ENCODE data around the gene PGAP2. TPM values are rescaled to one million over a fixed set of nuclear protein-coding genes. Genes with fewer than 3 reads are reported as not detected.
"Not testable (repeated sequence)": the region's sequence is repeated elsewhere in the genome, so short reads cannot be mapped to it uniquely, and the experiment has no call there.

PGAP2 gene
- polyA plus RNA-seq: 10 to 100 TPM; 34.0 to 36.9 TPM

DNA sequence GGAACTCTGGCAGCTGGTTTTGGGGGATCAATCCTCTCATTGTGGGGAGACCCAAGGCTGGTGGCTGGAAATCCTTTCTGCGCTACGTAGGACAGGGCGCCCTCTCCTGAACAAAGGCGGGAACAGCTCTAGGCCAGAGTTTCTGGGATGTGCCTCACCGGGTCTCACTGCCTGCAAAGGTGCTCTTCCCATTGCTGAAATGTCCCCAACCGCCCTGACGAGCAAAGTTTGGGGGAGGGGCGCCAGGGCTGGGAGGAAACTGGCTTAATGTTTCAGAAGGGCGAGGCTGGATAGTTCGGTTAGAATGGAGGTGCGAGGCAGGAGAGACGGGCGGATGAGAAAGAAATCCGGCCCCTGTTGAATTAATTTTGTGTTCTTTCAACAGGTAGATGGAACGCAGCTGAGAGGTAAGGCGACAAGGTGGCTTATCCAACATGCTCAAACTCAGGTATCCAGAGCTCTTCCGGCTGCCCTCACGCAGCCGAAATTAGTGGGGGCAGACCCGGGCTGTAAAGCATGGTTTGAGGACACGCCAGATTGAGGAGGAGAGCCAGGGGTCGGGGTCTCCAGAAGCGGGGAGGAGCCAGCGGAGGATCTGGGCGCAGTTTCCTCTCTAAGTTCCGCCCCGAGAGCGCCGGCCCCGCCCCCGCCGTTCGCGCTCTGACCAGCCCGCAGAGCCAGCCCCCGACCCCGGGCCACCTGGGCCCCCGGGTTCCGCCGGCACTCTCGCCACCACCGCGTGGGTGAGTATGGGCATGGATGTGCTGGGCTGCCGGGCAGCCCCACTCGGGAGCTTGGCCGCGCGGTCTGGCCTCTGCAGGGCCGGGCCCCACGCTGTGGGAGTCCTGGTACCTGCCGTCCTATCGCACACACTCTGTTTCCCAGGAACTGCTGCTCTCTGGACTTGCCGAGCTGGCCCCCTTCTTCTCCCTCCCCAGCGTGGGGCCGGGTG lies at the start of gene PGAP2:
Gene PGAP2, plus strand, starts transcription at position 652 of the 952 bp plus-strand sequence. CDS start 2,700 bp downstream, outside the sequence.
- Histone ChIP-seq H3K36me3 (ENCODE audit: control insufficient read depth in 2 of 2, insufficient read depth in 2 of 2, low read length in 1 of 2) (no peaks in the 10 kb centered on the region), H3K4me3 (ENCODE audit: low read depth in 1 of 2, low read length in 2 of 2) (peak within 1 kb of the TSS; percentile 54 to 68), H3K27ac (ENCODE audit: low read depth in 2 of 2, low read length in 1 of 2) (peak within 1 kb of the TSS; percentile 71 to 88), H3K27me3 (ENCODE audit: control insufficient read depth in 1 of 2, insufficient read depth in 2 of 2, low read length in 2 of 2) (no peaks in the 10 kb centered on the region), H3K4me1 (ENCODE audit: control insufficient read depth in 2 of 2, insufficient read depth in 2 of 2, low read length in 1 of 2) (peaks cover 0 to 11% of the 10 kb centered on the region in 2 donors), H3K9me3 (ENCODE audit: control insufficient read depth in 2 of 2, insufficient read depth in 1 of 2, low read depth in 1 of 2, low read length in 1 of 2) (no peaks in the 10 kb centered on the region)
- WGBS, 2 donors: 2% methylated on average over 39 to 55 of the region's 55 CpGs

DNA sequence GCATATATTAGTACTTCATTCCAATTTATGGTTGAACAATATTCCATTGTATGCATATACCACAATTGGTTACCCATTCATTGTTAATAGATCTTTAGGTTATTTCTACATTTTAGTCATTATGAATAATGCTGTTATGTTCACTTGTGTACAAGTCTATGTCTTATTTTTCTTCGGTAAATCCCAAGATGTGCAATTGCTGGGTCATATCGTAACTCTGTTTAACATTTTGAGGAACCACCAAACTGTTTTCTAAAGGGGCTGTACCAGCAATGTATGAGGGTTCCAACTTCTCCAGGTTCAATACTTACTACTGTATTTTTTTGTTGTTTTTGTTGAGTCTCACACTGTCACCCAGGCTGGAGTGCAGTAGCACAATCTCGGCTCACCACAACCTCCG lies 44.1 kb upstream of the PGAP2 start:
- H3K4me3 ChIP-seq (ENCODE audit: low read depth in 1 of 2, low read length in 2 of 2): no peak overlapping the region
- H3K4me1 ChIP-seq (ENCODE audit: control insufficient read depth in 2 of 2, insufficient read depth in 2 of 2, low read length in 1 of 2): no peaks in the 10 kb centered on the region
- no peaks in the 10 kb centered on the region for H3K9me3 ChIP-seq (ENCODE audit: control insufficient read depth in 2 of 2, insufficient read depth in 1 of 2, low read depth in 1 of 2, low read length in 1 of 2)
- 96 to 97% methylated on average over 4 of the region's 4 CpGs for WGBS, 2 donors
- no peaks in the 10 kb centered on the region for H3K27me3 ChIP-seq (ENCODE audit: control insufficient read depth in 1 of 2, insufficient read depth in 2 of 2, low read length in 2 of 2)
- no peak overlapping the region for H3K27ac ChIP-seq (ENCODE audit: low read depth in 2 of 2, low read length in 1 of 2)
- H3K36me3 ChIP-seq (ENCODE audit: control insufficient read depth in 2 of 2, insufficient read depth in 2 of 2, low read length in 1 of 2): peaks cover 4 to 8% of the 10 kb centered on the region in 2 donors

DNA sequence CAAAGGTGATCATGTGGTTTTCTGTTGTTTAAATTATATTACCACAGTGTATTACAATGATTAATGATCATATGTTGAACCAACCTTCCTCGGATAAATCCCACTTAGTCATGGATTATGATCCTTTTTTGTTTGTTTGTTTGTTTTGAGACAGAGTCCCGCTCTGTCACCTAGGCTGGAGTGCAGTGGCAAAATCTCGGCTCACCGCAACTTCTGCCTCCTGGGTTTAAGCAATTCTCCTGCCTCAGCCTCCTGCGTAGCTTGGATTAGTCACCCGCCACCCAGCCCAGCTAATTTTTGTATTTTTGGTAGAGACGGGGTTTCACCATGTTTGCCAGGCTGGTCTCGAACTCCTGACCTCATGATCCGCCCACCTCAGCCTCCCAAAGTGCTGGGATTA lies 41.5 kb upstream of the PGAP2 start:
- H3K9me3 ChIP-seq (ENCODE audit: control insufficient read depth in 2 of 2, insufficient read depth in 1 of 2, low read depth in 1 of 2, low read length in 1 of 2); H3K4me1 ChIP-seq (ENCODE audit: control insufficient read depth in 2 of 2, insufficient read depth in 2 of 2, low read length in 1 of 2); H3K27ac ChIP-seq (ENCODE audit: low read depth in 2 of 2, low read length in 1 of 2); H3K4me3 ChIP-seq (ENCODE audit: low read depth in 1 of 2, low read length in 2 of 2); H3K36me3 ChIP-seq (ENCODE audit: control insufficient read depth in 2 of 2, insufficient read depth in 2 of 2, low read length in 1 of 2); H3K27me3 ChIP-seq (ENCODE audit: control insufficient read depth in 1 of 2, insufficient read depth in 2 of 2, low read length in 2 of 2): not testable (repeated sequence)
- 80% methylated on average over 9 of the region's 9 CpGs for WGBS, 2 donors

DNA sequence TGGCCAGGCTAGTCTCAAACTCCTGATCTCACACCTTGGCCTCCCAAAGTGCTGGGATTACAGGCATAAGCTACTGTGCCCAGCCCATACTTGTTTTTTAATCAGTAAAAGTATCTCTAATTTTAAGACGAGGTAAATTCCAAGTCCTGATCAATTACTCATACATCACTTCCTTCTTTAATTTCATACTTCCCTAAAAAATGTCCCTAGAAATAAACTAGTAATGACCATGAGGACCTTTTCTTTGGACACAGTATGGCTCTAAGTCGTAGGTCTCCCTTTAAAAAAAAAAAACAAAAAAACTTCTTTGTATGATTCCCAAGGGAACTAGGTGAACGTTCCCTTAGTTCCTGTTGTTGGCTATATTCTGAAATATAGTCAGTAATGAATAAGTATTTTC lies 40.8 kb upstream of the PGAP2 start:
- Histone ChIP-seq H3K27ac (ENCODE audit: low read depth in 2 of 2, low read length in 1 of 2) (no peak overlapping the region), H3K36me3 (ENCODE audit: control insufficient read depth in 2 of 2, insufficient read depth in 2 of 2, low read length in 1 of 2) (peaks cover 4 to 9% of the 10 kb centered on the region in 2 donors), H3K9me3 (ENCODE audit: control insufficient read depth in 2 of 2, insufficient read depth in 1 of 2, low read depth in 1 of 2, low read length in 1 of 2) (no peaks in the 10 kb centered on the region), H3K27me3 (ENCODE audit: control insufficient read depth in 1 of 2, insufficient read depth in 2 of 2, low read length in 2 of 2) (no peaks in the 10 kb centered on the region), H3K4me3 (ENCODE audit: low read depth in 1 of 2, low read length in 2 of 2) (no peak overlapping the region), H3K4me1 (ENCODE audit: control insufficient read depth in 2 of 2, insufficient read depth in 2 of 2, low read length in 1 of 2) (no peaks in the 10 kb centered on the region)
- 78 to 83% methylated on average over 3 of the region's 3 CpGs for WGBS, 2 donors

DNA sequence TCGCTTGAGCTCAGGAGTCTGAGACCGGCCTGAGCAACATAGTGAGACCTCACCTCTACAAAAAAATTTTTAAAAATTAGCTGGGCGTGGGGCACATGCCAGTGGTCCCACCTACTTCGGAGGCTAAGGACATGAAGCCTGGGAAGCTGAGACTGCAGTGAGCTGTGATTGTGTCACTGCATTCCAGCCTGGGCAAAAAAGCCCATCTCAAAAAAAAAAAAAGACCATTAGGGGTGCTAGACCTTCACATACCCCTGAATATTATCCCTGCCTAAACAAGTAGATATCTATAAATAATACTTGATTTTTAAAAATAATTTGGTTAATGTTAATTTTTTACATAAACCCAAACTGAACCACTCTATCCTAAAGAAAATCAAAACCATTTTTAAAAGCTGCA lies 35.2 kb upstream of the PGAP2 start:
- no peaks in the 10 kb centered on the region for H3K4me1 ChIP-seq (ENCODE audit: control insufficient read depth in 2 of 2, insufficient read depth in 2 of 2, low read length in 1 of 2)
- peaks cover 7 to 11% of the 10 kb centered on the region in 2 donors for H3K36me3 ChIP-seq (ENCODE audit: control insufficient read depth in 2 of 2, insufficient read depth in 2 of 2, low read length in 1 of 2)
- H3K9me3 ChIP-seq (ENCODE audit: control insufficient read depth in 2 of 2, insufficient read depth in 1 of 2, low read depth in 1 of 2, low read length in 1 of 2): no peaks in the 10 kb centered on the region
- H3K4me3 ChIP-seq (ENCODE audit: low read depth in 1 of 2, low read length in 2 of 2): no peak overlapping the region
- 90 to 95% methylated on average over 4 of the region's 4 CpGs for WGBS, 2 donors
- no peaks in the 10 kb centered on the region for H3K27me3 ChIP-seq (ENCODE audit: control insufficient read depth in 1 of 2, insufficient read depth in 2 of 2, low read length in 2 of 2)
- no peak overlapping the region for H3K27ac ChIP-seq (ENCODE audit: low read depth in 2 of 2, low read length in 1 of 2)

DNA sequence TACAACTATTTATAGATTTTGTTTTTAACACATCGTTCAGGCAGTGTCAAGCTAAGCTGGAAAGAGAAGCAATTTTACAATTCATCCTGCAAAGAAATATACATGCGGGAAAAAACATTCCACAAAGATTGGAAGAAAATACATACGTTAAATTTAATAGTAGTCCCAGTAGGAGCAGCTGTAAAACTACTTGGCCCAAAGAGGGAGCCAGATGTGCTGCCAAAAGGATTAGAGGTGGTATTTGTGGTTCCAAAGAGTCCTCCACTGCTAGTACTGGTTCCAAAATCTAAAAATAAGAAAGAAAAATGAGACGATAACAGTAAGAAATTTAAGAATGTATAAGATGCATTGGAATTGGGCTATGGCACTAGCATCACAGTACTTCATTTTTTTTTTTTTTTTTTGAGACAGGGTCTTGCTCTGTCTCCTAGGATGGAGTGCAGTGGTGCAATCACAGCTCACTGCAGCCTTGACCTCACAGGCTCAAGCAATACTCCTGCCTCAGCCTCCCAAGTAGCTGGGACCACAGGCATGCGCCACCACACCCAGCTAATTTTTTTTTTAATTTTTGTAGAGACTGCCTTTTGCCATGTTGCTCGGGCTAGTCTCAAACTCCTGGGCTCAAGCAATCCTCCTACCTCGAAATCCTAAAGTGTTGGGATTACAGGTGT lies 32.5 kb upstream of the PGAP2 start:
- no peaks in the 10 kb centered on the region for H3K9me3 ChIP-seq (ENCODE audit: control insufficient read depth in 2 of 2, insufficient read depth in 1 of 2, low read depth in 1 of 2, low read length in 1 of 2)
- no peak overlapping the region for H3K27ac ChIP-seq (ENCODE audit: low read depth in 2 of 2, low read length in 1 of 2)
- H3K4me1 ChIP-seq (ENCODE audit: control insufficient read depth in 2 of 2, insufficient read depth in 2 of 2, low read length in 1 of 2): no peaks in the 10 kb centered on the region
- H3K36me3 ChIP-seq (ENCODE audit: control insufficient read depth in 2 of 2, insufficient read depth in 2 of 2, low read length in 1 of 2): peaks cover 4 to 15% of the 10 kb centered on the region in 2 donors
- no peaks in the 10 kb centered on the region for H3K27me3 ChIP-seq (ENCODE audit: control insufficient read depth in 1 of 2, insufficient read depth in 2 of 2, low read length in 2 of 2)
- WGBS, 2 donors: 73 to 77% methylated on average over 7 of the region's 7 CpGs
- H3K4me3 ChIP-seq (ENCODE audit: low read depth in 1 of 2, low read length in 2 of 2): no peak overlapping the region

DNA sequence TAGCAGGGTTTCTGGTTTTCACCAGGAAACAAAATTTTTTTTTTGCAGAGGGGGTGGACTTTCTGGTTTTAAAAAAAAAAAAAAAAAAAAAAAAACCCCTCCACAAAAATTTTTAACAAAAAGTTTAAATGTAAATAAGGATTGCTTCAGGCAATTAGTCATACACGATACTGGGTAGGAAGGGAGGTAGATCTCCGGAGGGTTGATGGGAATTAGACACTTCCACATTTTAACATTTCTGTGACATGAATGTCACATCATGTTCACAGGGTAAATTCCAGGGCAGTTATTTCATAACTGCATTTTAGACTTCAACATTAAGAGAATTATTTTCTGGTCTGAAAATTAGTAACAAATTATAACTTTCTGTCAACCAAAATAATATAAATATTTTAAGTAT lies 26.9 kb upstream of the PGAP2 start:
- 10 to 20% methylated on average over 2 of the region's 2 CpGs for WGBS, 2 donors
- Histone ChIP-seq H3K9me3 (ENCODE audit: control insufficient read depth in 2 of 2, insufficient read depth in 1 of 2, low read depth in 1 of 2, low read length in 1 of 2) (no peaks in the 10 kb centered on the region), H3K27ac (ENCODE audit: low read depth in 2 of 2, low read length in 1 of 2) (no peak overlapping the region), H3K27me3 (ENCODE audit: control insufficient read depth in 1 of 2, insufficient read depth in 2 of 2, low read length in 2 of 2) (no peaks in the 10 kb centered on the region), H3K4me1 (ENCODE audit: control insufficient read depth in 2 of 2, insufficient read depth in 2 of 2, low read length in 1 of 2) (no peaks in the 10 kb centered on the region), H3K4me3 (ENCODE audit: low read depth in 1 of 2, low read length in 2 of 2) (no peak overlapping the region), H3K36me3 (ENCODE audit: control insufficient read depth in 2 of 2, insufficient read depth in 2 of 2, low read length in 1 of 2) (peaks cover 5 to 9% of the 10 kb centered on the region in 2 donors)

DNA sequence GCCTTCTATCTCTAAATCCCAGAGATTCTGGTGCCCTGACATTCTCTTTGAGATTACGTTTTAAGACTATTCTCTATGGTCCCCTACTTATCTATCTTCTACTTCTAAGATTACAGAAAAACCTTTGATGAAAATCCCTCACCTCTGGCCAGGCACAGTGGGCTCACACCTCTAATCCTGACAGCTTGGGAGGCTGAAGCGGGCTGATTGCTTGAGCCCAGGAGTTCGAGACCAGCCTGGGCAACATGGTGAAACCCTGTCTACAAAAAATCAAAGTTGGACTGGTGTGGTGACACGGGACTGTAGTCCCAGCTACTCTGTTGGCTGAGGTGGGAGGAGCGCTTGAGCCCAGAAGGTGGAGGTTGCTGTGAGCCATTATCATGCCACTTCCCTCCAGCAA lies 25.4 kb upstream of the PGAP2 start:
- Histone ChIP-seq H3K27ac (ENCODE audit: low read depth in 2 of 2, low read length in 1 of 2) (no peak overlapping the region), H3K27me3 (ENCODE audit: control insufficient read depth in 1 of 2, insufficient read depth in 2 of 2, low read length in 2 of 2) (no peaks in the 10 kb centered on the region), H3K9me3 (ENCODE audit: control insufficient read depth in 2 of 2, insufficient read depth in 1 of 2, low read depth in 1 of 2, low read length in 1 of 2) (no peaks in the 10 kb centered on the region), H3K4me1 (ENCODE audit: control insufficient read depth in 2 of 2, insufficient read depth in 2 of 2, low read length in 1 of 2) (no peaks in the 10 kb centered on the region), H3K36me3 (ENCODE audit: control insufficient read depth in 2 of 2, insufficient read depth in 2 of 2, low read length in 1 of 2) (peaks cover 5 to 9% of the 10 kb centered on the region in 2 donors), H3K4me3 (ENCODE audit: low read depth in 1 of 2, low read length in 2 of 2) (no peak overlapping the region)
- WGBS, 2 donors: 90 to 94% methylated on average over 5 of the region's 5 CpGs

DNA sequence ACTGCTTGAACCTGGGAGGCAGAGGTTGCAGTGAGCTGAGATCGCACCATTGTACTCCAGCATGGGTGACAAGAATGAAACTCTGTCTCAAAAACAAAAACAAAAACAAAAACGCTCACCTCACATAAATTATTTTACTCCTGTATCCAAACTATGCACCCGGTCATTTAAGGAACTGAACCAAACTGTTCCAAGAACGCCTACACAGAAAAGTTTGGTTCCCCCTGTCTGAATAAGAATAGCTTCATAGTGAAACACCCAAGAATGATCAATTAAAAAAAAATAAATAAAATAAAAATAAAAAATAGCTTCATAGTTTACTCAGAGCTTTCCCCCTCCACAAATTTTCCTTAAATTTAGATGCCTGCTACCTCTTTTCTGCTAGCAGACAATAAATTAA lies 24.7 kb upstream of the PGAP2 start:
- H3K27ac ChIP-seq (ENCODE audit: low read depth in 2 of 2, low read length in 1 of 2): no peak overlapping the region
- no peaks in the 10 kb centered on the region for H3K9me3 ChIP-seq (ENCODE audit: control insufficient read depth in 2 of 2, insufficient read depth in 1 of 2, low read depth in 1 of 2, low read length in 1 of 2)
- no peak overlapping the region for H3K4me3 ChIP-seq (ENCODE audit: low read depth in 1 of 2, low read length in 2 of 2)
- peaks cover 4 to 5% of the 10 kb centered on the region in 2 donors for H3K36me3 ChIP-seq (ENCODE audit: control insufficient read depth in 2 of 2, insufficient read depth in 2 of 2, low read length in 1 of 2)
- WGBS, 2 donors: 87 to 89% methylated on average over 4 of the region's 4 CpGs
- H3K4me1 ChIP-seq (ENCODE audit: control insufficient read depth in 2 of 2, insufficient read depth in 2 of 2, low read length in 1 of 2): no peaks in the 10 kb centered on the region
- H3K27me3 ChIP-seq (ENCODE audit: control insufficient read depth in 1 of 2, insufficient read depth in 2 of 2, low read length in 2 of 2): no peaks in the 10 kb centered on the region

Data from esophagus (tissue), 2 donors.